Mesenchymal stem cell (in vitro differentiated cells and primary cell): Measurements from ENCODE around the gene APP.

Experiments
- DNase-seq: peaks from one replicate; pipeline ENCODE4 v3.0.0-alpha.2; 2013
- H2AFZ ChIP-seq: one replicate; pipeline ENCODE4 v1.6.1; 2013; ENCODE audit warnings: low read depth, mild to moderate bottlenecking, control low read depth, inconsistent platforms, low read length, moderate library complexity
- H2AK5ac ChIP-seq: 2 replicates; pipeline ENCODE4 v1.6.1; 2013; ENCODE audit warnings: low read length, moderate library complexity, mild to moderate bottlenecking, inconsistent platforms; ENCODE audit not compliant: severe bottlenecking
- H2BK120ac ChIP-seq: one replicate; pipeline ENCODE4 v1.6.1; 2013; ENCODE audit warnings: low read depth, mild to moderate bottlenecking, inconsistent platforms, low read length, moderate library complexity
- H2BK12ac ChIP-seq, 2 experiments: one replicate each; pipeline ENCODE4 v1.6.1; 2013; ENCODE audit warnings: inconsistent platforms in 2 of 2, low read length in 2 of 2, mild to moderate bottlenecking in 2 of 2, moderate library complexity in 2 of 2, control low read depth in 1 of 2
- H2BK15ac ChIP-seq: one replicate; pipeline ENCODE4 v1.6.1; 2013; ENCODE audit warnings: mild to moderate bottlenecking, low read depth, inconsistent platforms; ENCODE audit not compliant: poor library complexity, severe bottlenecking
- H2BK5ac ChIP-seq: 2 replicates; pipeline ENCODE4 v1.6.1; 2013; ENCODE audit warnings: low read depth, mild to moderate bottlenecking, low read length, control low read depth, inconsistent platforms; ENCODE audit not compliant: poor library complexity, severe bottlenecking
- H3K14ac ChIP-seq, 2 experiments: one replicate each; pipeline ENCODE4 v1.6.1; 2013; ENCODE audit warnings: inconsistent platforms in 2 of 2, low read length in 2 of 2, control low read depth in 1 of 2, mild to moderate bottlenecking in 1 of 2, moderate library complexity in 1 of 2
- H3K18ac ChIP-seq, 2 experiments: one replicate each; pipeline ENCODE4 v1.6.1; 2013; ENCODE audit warnings: inconsistent platforms in 2 of 2, low read length in 2 of 2, control low read depth in 1 of 2, low read depth in 1 of 2, mild to moderate bottlenecking in 1 of 2
- H3K23ac ChIP-seq, 2 experiments: one replicate each; pipeline ENCODE4 v1.6.1; 2013; ENCODE audit warnings: inconsistent platforms in 2 of 2, low read length in 2 of 2, mild to moderate bottlenecking in 2 of 2, moderate library complexity in 2 of 2, control low read depth in 1 of 2
- H3K27ac ChIP-seq: 2 replicates; pipeline ENCODE4 v1.5.1; 2013; ENCODE audit warnings: mild to moderate bottlenecking, moderate library complexity, low read length, control low read depth, inconsistent platforms; ENCODE audit not compliant: poor library complexity, severe bottlenecking
- H3K27me3 ChIP-seq, 2 experiments: 2 replicates each; pipeline versions ENCODE4 v1.6.1 to v1.7.0; 2013; ENCODE audit warnings: low read length in 2 of 2, mild to moderate bottlenecking in 2 of 2, moderate library complexity in 2 of 2, control low read depth in 1 of 2, inconsistent platforms in 1 of 2; ENCODE audit not compliant: control insufficient read depth in 1 of 2, insufficient read depth in 1 of 2
- H3K36me3 ChIP-seq, 2 experiments: 2 replicates each; pipeline versions ENCODE4 v1.6.1 to v1.7.0; 2013; ENCODE audit warnings: low read length in 2 of 2, control low read depth in 1 of 2, inconsistent platforms in 1 of 2, low read depth in 1 of 2, mild to moderate bottlenecking in 1 of 2; ENCODE audit not compliant: insufficient read depth in 2 of 2, control insufficient read depth in 1 of 2
- H3K4ac ChIP-seq, 2 experiments: one replicate each; pipeline ENCODE4 v1.6.1; 2013; ENCODE audit warnings: inconsistent platforms in 2 of 2, low read length in 2 of 2, mild to moderate bottlenecking in 2 of 2, moderate library complexity in 2 of 2, control low read depth in 1 of 2, low read depth in 1 of 2
- H3K4me1 ChIP-seq: 2 replicates; pipeline ENCODE4 v1.6.1; 2013; ENCODE audit warnings: low read depth, low read length, control low read depth; ENCODE audit not compliant: control insufficient read depth, insufficient read depth
- H3K4me2 ChIP-seq: 2 replicates; pipeline ENCODE4 v1.6.1; 2013; ENCODE audit warnings: low read length, mild to moderate bottlenecking, inconsistent platforms; ENCODE audit not compliant: poor library complexity, severe bottlenecking
- H3K4me3 ChIP-seq, 2 experiments: 2 replicates each; pipeline versions ENCODE4 v1.5.1 to v1.7.0; 2013; ENCODE audit warnings: low read length in 2 of 2, mild to moderate bottlenecking in 2 of 2, control low read depth in 1 of 2, low read depth in 1 of 2; ENCODE audit not compliant: insufficient read depth in 1 of 2
- H3K79me1 ChIP-seq: replicated peaks from 2 replicates; pipeline ENCODE4 v1.6.1; 2013; ENCODE audit warnings: mild to moderate bottlenecking, control low read depth, low read length, inconsistent platforms; ENCODE audit not compliant: poor library complexity, severe bottlenecking
- H3K9ac ChIP-seq: 2 replicates; pipeline ENCODE4 v1.7.0; 2013; ENCODE audit warnings: mild to moderate bottlenecking, low read length, moderate library complexity
- H3K9me3 ChIP-seq: 2 replicates; pipeline ENCODE4 v1.7.0; 2013; ENCODE audit warnings: mild to moderate bottlenecking, low read length; ENCODE audit not compliant: control insufficient read depth
- H4K8ac ChIP-seq: one replicate; pipeline ENCODE4 v1.6.1; 2013; ENCODE audit warnings: inconsistent platforms, mild to moderate bottlenecking, low read length, moderate library complexity
- H4K91ac ChIP-seq: one replicate; pipeline ENCODE4 v1.6.1; 2013; ENCODE audit warnings: mild to moderate bottlenecking, low read length, inconsistent platforms
- WGBS: methylation state at CpG from one replicate; pipeline ENCODE4 v1.1.7; 2013; ENCODE audit warnings: mixed read lengths; 5-methylcytosine and 5-hydroxymethylcytosine counted together

APP gene

DNA sequence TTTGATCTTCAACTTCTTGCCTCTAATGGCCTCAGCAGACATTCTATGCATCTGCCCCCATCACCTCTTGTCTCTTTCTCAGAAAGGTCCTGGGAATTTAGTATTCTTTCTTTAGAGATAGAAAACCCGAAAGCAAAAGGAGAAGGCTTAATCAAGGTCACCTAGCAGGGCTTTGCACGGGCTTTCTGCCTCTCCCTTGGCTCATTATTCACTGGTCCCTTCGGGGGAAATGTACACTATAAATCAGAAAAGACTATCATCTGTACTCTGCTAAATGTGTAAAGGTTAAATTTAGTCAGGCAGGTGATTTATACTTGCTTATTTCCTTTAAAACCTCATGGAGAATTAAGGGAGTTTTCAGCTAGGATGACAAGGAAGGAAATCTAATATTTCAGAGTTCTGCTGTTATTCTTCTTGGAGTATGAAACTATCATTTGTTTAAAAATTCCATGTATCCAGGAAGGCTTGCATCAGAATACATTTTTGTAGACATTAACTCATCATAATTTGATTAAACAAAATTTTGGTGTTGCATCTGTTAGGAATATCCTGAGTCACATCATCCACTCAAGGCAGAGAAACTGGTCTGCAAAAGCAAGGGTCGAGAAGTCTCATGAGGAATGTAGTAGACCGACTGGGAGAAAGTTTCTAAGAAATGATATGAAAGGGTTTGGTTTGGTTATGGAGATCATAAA, 311.2 kb downstream of the APP start:
- no peak overlapping the region for H3K4me2 ChIP-seq
- H3K9ac ChIP-seq = no peak overlapping the region
- H3K23ac ChIP-seq = no peak overlapping the region
- WGBS = 61% methylated on average over 4 of the region's 5 CpGs
- H2BK15ac ChIP-seq = no peak overlapping the region
- H3K4me1 ChIP-seq = peaks cover 2% of the 10 kb centered on the region
- no peak overlapping the region for H3K4ac ChIP-seq
- no peak overlapping the region for H4K91ac ChIP-seq
- no peak overlapping the region for H3K14ac ChIP-seq
- no peak for DNase-seq
- no peak overlapping the region for H3K4me3 ChIP-seq
- no peak overlapping the region for H4K8ac ChIP-seq
- H2AFZ ChIP-seq = no peak overlapping the region
- no peak overlapping the region for H3K18ac ChIP-seq
- H3K9me3 ChIP-seq = peaks cover 3% of the 10 kb centered on the region
- H3K27me3 ChIP-seq = peaks cover 4 to 5% of the 10 kb centered on the region in 2 experiments
- no peak overlapping the region for H3K27ac ChIP-seq
- H3K79me1 ChIP-seq = no peaks in the 10 kb centered on the region
- no peak overlapping the region for H2AK5ac ChIP-seq
- H2BK120ac ChIP-seq = no peak overlapping the region
- H3K36me3 ChIP-seq = no peaks in the 10 kb centered on the region
- no peak overlapping the region for H2BK5ac ChIP-seq
- H2BK12ac ChIP-seq = no peak overlapping the region

DNA sequence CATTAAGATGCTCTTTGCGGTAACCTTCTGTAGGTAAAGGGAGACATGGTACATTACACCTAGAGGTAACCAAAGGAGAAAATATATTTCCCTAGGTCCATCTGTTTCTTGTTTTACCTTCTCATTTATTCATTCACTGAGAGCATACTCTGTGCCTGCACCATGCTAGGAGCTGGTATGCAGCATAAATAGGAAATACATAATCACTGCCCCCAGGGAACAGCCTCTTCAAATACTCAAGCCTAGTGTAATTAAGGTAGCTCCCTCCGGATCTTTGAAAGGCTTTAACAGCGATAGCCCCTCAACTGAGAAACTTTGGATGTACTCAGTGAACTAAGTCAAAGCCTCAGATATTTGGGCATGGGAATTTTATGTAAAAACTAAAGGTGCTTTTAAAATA, 312.2 kb downstream of the APP start:
- H3K27me3 ChIP-seq = peaks cover 4 to 5% of the 10 kb centered on the region in 2 experiments

DNA sequence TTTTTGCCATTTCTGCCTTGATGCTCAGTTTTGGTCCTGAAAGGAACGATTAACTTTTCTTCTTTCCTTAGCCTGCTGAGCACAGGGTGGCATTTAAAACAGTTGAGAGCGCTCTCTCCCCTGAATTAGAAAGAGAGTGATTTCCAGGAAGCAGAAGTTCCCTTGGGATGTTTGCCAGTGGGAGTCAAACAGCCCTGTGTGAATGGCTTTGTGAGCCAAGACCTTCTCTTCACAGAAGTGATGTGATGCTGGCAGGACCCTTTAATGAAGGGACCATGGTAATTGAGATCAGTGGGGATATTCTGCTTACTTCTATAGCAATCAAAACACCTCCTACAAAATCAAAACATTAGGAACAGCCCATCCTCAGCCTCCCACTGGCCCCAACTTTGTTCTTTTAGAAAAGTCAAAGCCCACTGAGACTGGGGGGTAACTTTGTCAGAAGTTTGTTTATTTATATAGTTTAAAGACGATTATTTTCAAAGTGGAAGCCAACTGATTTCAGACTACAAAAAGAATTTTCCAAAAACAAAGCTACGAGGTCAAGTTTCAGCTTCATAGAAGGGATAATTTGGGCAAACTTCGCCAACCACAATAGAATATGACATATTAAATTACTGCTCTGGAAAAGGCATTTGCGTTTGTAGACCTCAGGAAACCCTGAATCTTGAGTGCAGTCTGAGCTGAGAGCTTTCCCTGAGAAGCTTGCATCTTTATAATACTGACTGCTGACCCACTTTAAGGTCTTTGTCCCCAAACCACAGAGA, 313.1 kb downstream of the APP start:
- Histone ChIP-seq H3K27me3 (peaks cover 4 to 5% of the 10 kb centered on the region in 2 experiments), H3K79me1 (no peaks in the 10 kb centered on the region), H3K4me2 (no peak overlapping the region), H3K23ac (no peak overlapping the region), H3K4ac (no peak overlapping the region), H2BK15ac (no peak overlapping the region), H3K14ac (no peak overlapping the region), H3K27ac (no peak overlapping the region), H2AFZ (no peak overlapping the region), H2BK5ac (no peak overlapping the region), H2AK5ac (no peak overlapping the region), H2BK120ac (no peak overlapping the region), H2BK12ac (no peak overlapping the region), H3K36me3 (no peaks in the 10 kb centered on the region), H3K9ac (no peak overlapping the region), H3K4me1 (peaks cover 2% of the 10 kb centered on the region), H3K4me3 (no peak overlapping the region), H4K91ac (no peak overlapping the region), H3K18ac (no peak overlapping the region), H3K9me3 (peaks cover 3% of the 10 kb centered on the region), H4K8ac (no peak overlapping the region)
- DNase-seq = no peak
- 82% methylated on average over 6 of the region's 6 CpGs for WGBS

More for the DNA sequence above, 312.2 kb downstream of the APP start:
- Histone ChIP-seq H3K27ac (no peak overlapping the region), H4K8ac (no peak overlapping the region), H3K23ac (no peak overlapping the region), H3K79me1 (no peaks in the 10 kb centered on the region), H3K4me3 (no peak overlapping the region), H3K36me3 (no peaks in the 10 kb centered on the region), H3K9me3 (peaks cover 3% of the 10 kb centered on the region), H2BK12ac (no peak overlapping the region), H2AK5ac (no peak overlapping the region), H3K4me1 (peaks cover 2% of the 10 kb centered on the region), H2BK5ac (no peak overlapping the region), H2BK15ac (no peak overlapping the region), H2AFZ (no peak overlapping the region), H3K9ac (no peak overlapping the region), H3K4ac (no peak overlapping the region), H3K4me2 (no peak overlapping the region), H4K91ac (no peak overlapping the region), H2BK120ac (no peak overlapping the region), H3K18ac (no peak overlapping the region), H3K14ac (no peak overlapping the region)
- DNase-seq = no peak
- WGBS = 84% methylated on average over 2 of the region's 3 CpGs

DNA sequence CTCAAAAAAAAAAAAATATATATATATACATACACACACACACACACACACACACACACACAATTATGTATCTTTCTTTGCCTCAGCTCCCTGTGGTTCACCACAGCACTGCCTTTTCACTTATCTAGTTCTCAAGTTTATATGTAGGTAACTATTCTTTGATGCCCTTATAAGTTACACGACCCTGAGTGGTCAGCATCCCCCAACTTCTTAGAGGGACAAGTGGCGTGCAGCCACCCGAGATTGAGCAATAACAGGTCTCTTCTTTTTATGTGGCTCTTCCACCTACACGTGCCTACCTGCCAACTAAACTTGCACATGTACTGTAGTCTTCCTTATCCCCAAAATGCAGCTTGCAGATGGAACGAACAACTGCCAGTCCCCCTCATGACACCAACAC, 315.0 kb downstream of the APP start:
- Histone ChIP-seq H2BK5ac (no peak overlapping the region), H3K18ac (no peak overlapping the region), H3K27me3 (peaks cover 5 to 9% of the 10 kb centered on the region in 2 experiments), H3K36me3 (no peaks in the 10 kb centered on the region), H2BK15ac (no peak overlapping the region), H3K79me1 (no peaks in the 10 kb centered on the region), H2BK12ac (no peak overlapping the region), H3K4me1 (peaks cover 2% of the 10 kb centered on the region), H3K9ac (no peak overlapping the region), H3K4ac (no peak overlapping the region), H3K23ac (no peak overlapping the region), H3K27ac (no peak overlapping the region), H3K14ac (no peak overlapping the region), H3K9me3 (peaks cover 3% of the 10 kb centered on the region), H3K4me2 (no peak overlapping the region), H2AK5ac (no peak overlapping the region), H3K4me3 (no peak overlapping the region), H4K8ac (no peak overlapping the region), H2BK120ac (no peak overlapping the region), H2AFZ (no peak overlapping the region), H4K91ac (no peak overlapping the region)
- 85% methylated on average over 5 of the region's 5 CpGs for WGBS
- DNase-seq = no peak
